ENCODE data around the gene PTPRO.

Gene PTPRO

GRCh38 chr12:15646581-15646980 is 324.3 kb downstream of the PTPRO start:
- Mint-ChIP-seq H3K27me3 (no peaks in the 10 kb centered on the region), H3K27ac (no peak overlapping the region), H3K36me3 (ENCODE audit: low read depth) (no peaks in the 10 kb centered on the region), H3K4me3 (no peak overlapping the region), H3K9me3 (no peaks in the 10 kb centered on the region), H3K4me1 (ENCODE audit: low read depth) (no peaks in the 10 kb centered on the region)
- DNase-seq, result no peak

All from activated T-cell treated with anti-CD3 and anti-CD28 coated beads, Interleukin-2, amount 50 U/mL, for 24 hours (primary cell).